Measurements from ENCODE around the gene MAEA.

The MAEA gene

GRCh38 chr4:1260418-1261106, 29.1 kb upstream of the MAEA start:
- no peak for FAIRE-seq
- TF ChIP-seq CTCF (IDR thresholded peaks at IDR 0.05; ENCODE audit: insufficient read depth, missing control alignments), result no peak

GRCh38 chr4:1261107-1261928, 28.4 kb upstream of the MAEA start:
- no peak for TF ChIP-seq CTCF (IDR thresholded peaks at IDR 0.05; ENCODE audit: insufficient read depth, missing control alignments)
- FAIRE-seq, result no peak
- DNase-seq (ENCODE audit: insufficient read length, low spot score), result no peak

More at GRCh38 chr4:1260418-1261106, 29.1 kb upstream of the MAEA start:
- DNase-seq (ENCODE audit: insufficient read length, low spot score), result no peak

GRCh38 chr4:1264942-1265341, 24.7 kb upstream of the MAEA start:
- TF ChIP-seq CTCF (IDR thresholded peaks at IDR 0.05; ENCODE audit: insufficient read depth, missing control alignments), result no peak
- FAIRE-seq, result no peak

GRCh38 chr4:1265351-1265750, 24.3 kb upstream of the MAEA start:
- DNase-seq (ENCODE audit: insufficient read length, low spot score) (no peak), FAIRE-seq (no peak)
- TF ChIP-seq CTCF (IDR thresholded peaks at IDR 0.05; ENCODE audit: insufficient read depth, missing control alignments), result no peak

More at GRCh38 chr4:1264942-1265341, 24.7 kb upstream of the MAEA start:
- no peak for DNase-seq (ENCODE audit: insufficient read length, low spot score)

GRCh38 chr4:1266881-1267763, 22.6 kb upstream of the MAEA start:
- FAIRE-seq (no peak), DNase-seq (ENCODE audit: insufficient read length, low spot score) (no peak)
- no peak for TF ChIP-seq CTCF (IDR thresholded peaks at IDR 0.05; ENCODE audit: insufficient read depth, missing control alignments)

GRCh38 chr4:1269209-1269608, 20.5 kb upstream of the MAEA start:
- TF ChIP-seq CTCF (IDR thresholded peaks at IDR 0.05; ENCODE audit: insufficient read depth, missing control alignments), result no peak
- FAIRE-seq, result no peak

More at GRCh38 chr4:1269209-1269608, 20.5 kb upstream of the MAEA start:
- DNase-seq (ENCODE audit: insufficient read length, low spot score), result no peak
